Mucosa of rectum (tissue), 2 donors: Measurements from ENCODE around the gene ANKRD27.

Experiments
- H3K27ac ChIP-seq, 2 donors: one replicate each; pipeline ENCODE4 v1.7.0; 2013; ENCODE audit warnings: inconsistent platforms in 2 of 2, low read depth in 2 of 2, low read length in 2 of 2
- H3K27me3 ChIP-seq, 2 donors: one replicate each; pipeline ENCODE4 v1.7.0; 2013; ENCODE audit warnings: low read length in 2 of 2; ENCODE audit not compliant: control insufficient read depth in 2 of 2, insufficient read depth in 2 of 2
- H3K36me3 ChIP-seq, 2 donors: one replicate each; pipeline ENCODE4 v1.7.0; 2013; ENCODE audit warnings: low read length in 2 of 2; ENCODE audit not compliant: control insufficient read depth in 2 of 2, insufficient read depth in 2 of 2
- H3K4me1 ChIP-seq, 2 donors: one replicate each; pipeline ENCODE4 v1.7.0; 2013; ENCODE audit warnings: low read length in 2 of 2, mild to moderate bottlenecking in 1 of 2; ENCODE audit not compliant: control insufficient read depth in 2 of 2, insufficient read depth in 2 of 2
- H3K4me3 ChIP-seq, 2 donors: one replicate each; pipeline ENCODE4 v1.7.0; 2013; ENCODE audit warnings: low read length in 2 of 2
- H3K9ac ChIP-seq, 2 donors: one replicate each; pipeline ENCODE4 v1.7.0; 2013; ENCODE audit warnings: low read length in 2 of 2, low read depth in 1 of 2, mild to moderate bottlenecking in 1 of 2
- H3K9me3 ChIP-seq, 2 donors: one replicate each; pipeline ENCODE4 v1.7.0; 2013; ENCODE audit warnings: low read length in 2 of 2; ENCODE audit not compliant: control insufficient read depth in 2 of 2
- donor health status: healthy.
- donor health status: Normal muscosa, but diverticular disease.

The ANKRD27 gene

DNA sequence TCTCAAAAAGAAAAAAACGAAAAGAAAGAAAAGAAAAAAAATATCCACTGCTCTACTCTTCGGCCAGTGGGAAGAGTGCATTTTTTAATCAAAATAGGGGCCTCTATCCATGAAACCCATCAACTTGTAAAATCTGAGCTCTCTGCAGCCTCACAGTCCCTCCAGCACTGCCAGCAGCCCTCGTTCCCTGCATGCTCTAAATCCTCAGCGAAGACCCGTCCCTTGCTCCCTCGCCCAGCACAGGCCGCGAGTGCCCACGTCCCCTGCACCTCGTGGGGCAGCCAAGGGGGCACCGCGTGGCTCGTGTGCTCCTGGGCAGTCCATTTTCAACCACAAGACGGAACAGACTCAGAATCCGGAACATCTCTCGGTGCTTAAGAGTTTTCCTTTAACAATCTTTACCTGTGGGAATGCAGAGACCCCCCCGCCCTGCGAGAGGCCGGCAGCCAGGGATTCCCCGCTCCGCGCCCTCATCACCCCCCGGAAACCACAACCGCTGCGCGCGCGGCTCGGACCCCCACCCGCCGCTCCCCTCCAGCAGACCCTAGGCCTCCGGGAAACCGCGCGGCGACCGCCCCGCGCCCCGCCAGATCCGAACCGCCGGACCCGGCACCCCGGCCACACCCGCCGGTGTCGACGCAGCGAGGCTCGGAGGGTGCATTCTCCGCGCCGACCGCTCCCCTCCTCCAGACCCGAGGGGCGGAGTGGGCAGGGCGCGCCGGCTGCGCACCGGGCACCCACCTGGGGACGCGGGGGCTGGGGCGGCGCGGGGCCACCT is 638 bp downstream of the ANKRD27 start:
- H3K36me3 ChIP-seq, result no peaks in the 10 kb centered on the region
- H3K4me1 ChIP-seq, result peaks cover 17 to 20% of the 10 kb centered on the region in 2 donors
- peak overlapping the region; percentile 91 to 97 for H3K4me3 ChIP-seq
- peak overlapping the region; percentile 86 to 90 for H3K27ac ChIP-seq
- no peaks in the 10 kb centered on the region for H3K9me3 ChIP-seq
- peak overlapping the region; percentile 81 to 86 for H3K9ac ChIP-seq
- H3K27me3 ChIP-seq, result peaks cover 12 to 14% of the 10 kb centered on the region in 2 donors

DNA sequence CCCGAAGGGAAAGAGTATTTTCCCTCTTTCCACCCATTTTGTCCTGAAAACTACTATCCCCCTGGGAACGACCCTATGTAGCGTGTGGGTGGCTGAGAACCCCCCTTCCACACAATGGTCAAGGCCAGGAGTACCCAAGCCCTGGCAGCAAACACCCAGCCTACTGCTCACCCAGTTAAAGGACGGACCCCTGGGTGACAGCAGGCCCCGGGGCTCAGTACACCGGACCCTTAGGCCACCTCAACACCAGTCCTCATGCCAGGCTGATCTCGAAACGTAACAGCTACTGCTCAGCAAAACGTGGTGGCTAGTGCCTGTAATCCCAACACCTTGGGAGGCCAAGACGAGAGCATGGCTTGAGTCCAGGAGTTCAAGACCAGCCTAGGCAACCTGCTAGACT is 1.4 kb downstream of the ANKRD27 start:
- Histone ChIP-seq H3K4me3 (no peak overlapping the region), H3K9me3 (no peaks in the 10 kb centered on the region), H3K4me1 (peaks cover 17 to 20% of the 10 kb centered on the region in 2 donors), H3K9ac (no peak overlapping the region), H3K27ac (no peak overlapping the region), H3K27me3 (peaks cover 12 to 14% of the 10 kb centered on the region in 2 donors), H3K36me3 (no peaks in the 10 kb centered on the region)

DNA sequence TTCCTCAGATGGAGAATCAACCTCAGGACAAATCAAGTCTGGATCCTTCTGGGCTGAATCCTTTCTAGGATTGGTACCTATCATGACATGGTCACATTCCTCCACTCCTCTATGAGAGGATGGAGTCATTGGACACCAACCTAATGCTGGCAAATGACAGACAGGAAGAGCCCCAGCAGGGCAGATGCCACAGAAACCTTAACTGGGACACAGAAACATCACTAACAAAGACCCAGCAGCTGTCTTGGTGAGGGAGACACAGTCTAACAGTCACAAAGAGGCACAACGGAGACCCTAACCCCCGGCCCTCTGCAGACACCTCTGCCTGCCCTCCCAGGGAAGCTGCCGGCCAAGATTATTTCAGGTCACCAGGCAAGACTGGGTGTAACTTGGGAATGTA is 2.1 kb downstream of the ANKRD27 start:
- Histone ChIP-seq H3K9ac (no peak overlapping the region), H3K27ac (no peak overlapping the region), H3K4me3 (no peak overlapping the region), H3K9me3 (no peaks in the 10 kb centered on the region), H3K27me3 (peaks cover 11 to 14% of the 10 kb centered on the region in 2 donors), H3K36me3 (no peaks in the 10 kb centered on the region), H3K4me1 (peaks cover 17 to 20% of the 10 kb centered on the region in 2 donors)

DNA sequence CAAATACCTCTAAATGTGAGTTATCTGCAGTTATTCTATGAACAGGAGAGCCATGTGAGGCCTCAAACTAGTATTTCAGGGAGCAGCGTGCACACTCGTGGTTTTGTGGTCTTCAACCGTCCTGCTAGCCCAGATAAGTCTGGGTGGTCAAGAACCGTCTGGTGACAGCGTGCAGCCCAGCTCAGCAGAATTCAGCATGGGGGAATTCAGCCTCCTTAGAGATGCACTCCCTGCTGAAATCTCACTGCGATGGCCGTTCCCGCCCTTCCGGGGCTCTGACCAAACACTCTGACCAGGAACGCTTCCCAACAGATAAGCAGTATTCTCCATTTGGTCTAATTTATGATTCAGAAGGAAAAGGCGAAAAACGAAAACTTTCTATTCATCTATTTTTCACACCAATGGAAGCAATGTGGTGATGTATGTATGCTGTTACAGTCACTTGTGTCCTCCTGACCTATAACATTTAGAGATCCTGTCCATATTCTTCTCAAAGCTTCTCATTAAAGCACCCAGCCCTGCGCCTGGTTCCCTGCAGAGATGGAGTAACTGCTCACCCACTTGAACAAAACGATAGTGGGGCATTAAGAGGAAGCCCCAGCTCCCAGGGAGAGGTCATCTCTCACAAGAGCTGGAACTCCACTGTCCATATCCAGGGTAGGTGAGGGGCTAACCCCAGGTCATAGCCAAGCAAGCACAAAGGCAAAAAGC is 2.9 kb downstream of the ANKRD27 start:
- peaks cover 3 to 6% of the 10 kb centered on the region in 2 donors for H3K27me3 ChIP-seq
- H3K36me3 ChIP-seq, result peaks cover under 1 to 2% of the 10 kb centered on the region in 2 donors
- H3K4me1 ChIP-seq, result peaks cover 17 to 20% of the 10 kb centered on the region in 2 donors
- H3K9me3 ChIP-seq, result no peaks in the 10 kb centered on the region
- H3K4me3 ChIP-seq, result no peak overlapping the region
- H3K27ac ChIP-seq, result no peak overlapping the region
- no peak overlapping the region for H3K9ac ChIP-seq

DNA sequence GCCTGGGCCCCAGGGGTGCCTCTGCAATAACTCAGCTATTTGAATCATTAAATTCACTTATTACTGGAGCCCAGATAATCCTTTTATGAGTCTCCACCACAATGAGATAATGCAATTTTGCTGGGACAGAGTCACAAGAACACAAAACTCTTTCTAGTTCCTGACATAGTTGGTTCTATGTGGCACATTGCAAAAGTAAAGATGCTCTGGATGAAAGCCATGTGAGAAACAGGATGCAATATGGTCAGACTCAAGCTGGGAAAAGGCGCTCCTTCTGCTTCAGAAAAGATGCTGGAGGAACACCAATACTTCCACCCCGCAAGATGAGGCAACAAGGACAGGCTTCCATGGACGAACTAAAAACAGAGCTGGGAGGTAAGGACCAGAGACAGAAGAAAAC is 5.7 kb downstream of the ANKRD27 start:
- Histone ChIP-seq H3K4me1 (peaks cover 6 to 10% of the 10 kb centered on the region in 2 donors), H3K27ac (no peak overlapping the region)

GRCh38 chr19:32666084-32666483 is 8.9 kb downstream of the ANKRD27 start:
- Histone ChIP-seq H3K4me1 (peaks cover 0 to 5% of the 10 kb centered on the region in 2 donors), H3K27ac (no peak overlapping the region), H3K9ac (no peak overlapping the region), H3K9me3 (no peaks in the 10 kb centered on the region), H3K4me3 (no peak overlapping the region), H3K27me3 (no peaks in the 10 kb centered on the region), H3K36me3 (peaks cover 5 to 12% of the 10 kb centered on the region in 2 donors)

More for the DNA sequence above, 5.7 kb downstream of the ANKRD27 start:
- no peak overlapping the region for H3K9ac ChIP-seq
- H3K4me3 ChIP-seq, result no peak overlapping the region
- no peaks in the 10 kb centered on the region for H3K27me3 ChIP-seq
- no peaks in the 10 kb centered on the region for H3K9me3 ChIP-seq
- peaks cover 5 to 9% of the 10 kb centered on the region in 2 donors for H3K36me3 ChIP-seq

DNA sequence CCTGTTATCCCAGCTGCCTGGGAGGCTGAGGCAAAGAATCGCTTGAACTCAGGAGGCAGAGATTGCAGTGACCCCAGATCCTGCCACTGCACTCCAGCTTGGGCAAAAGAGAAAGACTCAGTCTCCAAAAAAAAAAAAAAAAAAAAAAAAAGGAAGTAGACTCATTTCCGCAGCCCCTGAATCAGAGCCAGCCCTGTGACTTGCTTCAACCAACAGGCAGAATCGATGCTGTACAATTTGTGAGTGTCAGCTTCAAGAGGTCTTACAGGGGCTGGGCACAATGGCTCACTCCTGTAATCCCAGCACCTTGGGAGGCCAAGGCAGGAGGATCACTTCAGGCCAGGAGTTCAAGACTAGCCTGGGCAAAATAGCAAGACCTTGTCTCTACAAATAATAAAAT is 12.8 kb downstream of the ANKRD27 start:
- no peaks in the 10 kb centered on the region for H3K27me3 ChIP-seq
- no peak overlapping the region for H3K27ac ChIP-seq
- no peaks in the 10 kb centered on the region for H3K9me3 ChIP-seq
- no peak overlapping the region for H3K9ac ChIP-seq
- H3K4me3 ChIP-seq, result no peak overlapping the region
- peaks cover 13 to 21% of the 10 kb centered on the region in 2 donors for H3K36me3 ChIP-seq
- H3K4me1 ChIP-seq, result no peaks in the 10 kb centered on the region

GRCh38 chr19:32661318-32661717 is 13.7 kb downstream of the ANKRD27 start:
- no peaks in the 10 kb centered on the region for H3K27me3 ChIP-seq
- H3K9ac ChIP-seq, result no peak overlapping the region
- H3K4me3 ChIP-seq, result no peak overlapping the region
- H3K4me1 ChIP-seq, result no peaks in the 10 kb centered on the region
- no peak overlapping the region for H3K27ac ChIP-seq
- no peaks in the 10 kb centered on the region for H3K9me3 ChIP-seq
- peaks cover 9 to 17% of the 10 kb centered on the region in 2 donors for H3K36me3 ChIP-seq

GRCh38 chr19:32658527-32658926 is 16.5 kb downstream of the ANKRD27 start:
- Histone ChIP-seq H3K4me1 (peaks cover 0 to 5% of the 10 kb centered on the region in 2 donors), H3K9me3 (no peaks in the 10 kb centered on the region), H3K27me3 (no peaks in the 10 kb centered on the region), H3K4me3 (no peak overlapping the region), H3K27ac (no peak overlapping the region), H3K36me3 (peaks cover 9 to 17% of the 10 kb centered on the region in 2 donors), H3K9ac (no peak overlapping the region)

- Histone ChIP-seq H3K36me3 (peaks cover 9 to 17% of the 10 kb centered on the region in 2 donors), H3K4me1 (peaks cover under 1 to 8% of the 10 kb centered on the region in 2 donors), H3K4me3 (no peak overlapping the region), H3K27ac (no peak overlapping the region), H3K27me3 (no peaks in the 10 kb centered on the region), H3K9ac (no peak overlapping the region), H3K9me3 (no peaks in the 10 kb centered on the region)
These were observed 16.9 kb downstream of the ANKRD27 start for GRCh38 chr19:32658075-32658474.
